ENCODE data around the gene LMCD1.
"Not testable (repeated sequence)": the region's sequence is repeated elsewhere in the genome, so short reads cannot be mapped to it uniquely, and the experiment has no call there.

LMCD1 gene

DNA sequence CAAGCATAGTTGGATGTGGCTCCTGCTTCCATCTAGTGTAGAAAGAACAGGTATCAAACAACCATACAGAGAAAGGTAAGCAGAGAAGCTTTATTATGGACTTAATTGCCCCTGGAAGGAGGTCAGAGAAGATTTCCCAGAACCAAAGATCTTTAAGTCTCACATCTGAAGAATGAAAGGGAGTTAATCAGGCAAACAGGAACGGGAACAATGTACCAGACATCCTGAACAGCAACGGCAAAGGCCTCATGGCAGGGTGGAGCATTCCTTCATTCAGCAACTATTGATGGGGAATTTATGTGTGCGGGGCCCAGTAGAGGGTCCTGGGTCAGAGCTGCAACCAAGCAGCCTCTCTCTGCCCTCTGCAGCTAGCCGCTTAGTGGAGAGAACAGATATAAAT is 61.5 kb downstream of the LMCD1 start:
- no peak for DNase-seq

DNA sequence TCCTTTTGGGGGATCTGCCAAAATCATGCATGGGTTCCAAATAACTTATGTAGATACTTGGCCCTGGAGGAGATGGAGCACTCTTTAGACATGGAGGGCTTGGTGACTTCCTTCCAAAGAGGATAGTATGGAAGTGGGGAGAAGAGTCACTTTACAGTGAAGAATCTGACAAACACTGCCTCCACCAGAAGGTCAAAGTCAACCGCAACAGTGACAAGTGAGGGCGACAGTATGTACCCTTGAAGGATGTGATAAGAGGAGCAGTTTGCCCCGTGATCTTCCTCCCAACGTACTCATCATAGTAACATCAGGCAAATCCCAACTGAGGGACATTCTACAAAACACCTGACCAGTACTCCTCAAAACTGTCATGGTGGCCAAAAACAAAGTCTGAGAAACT is 62.0 kb downstream of the LMCD1 start:
- DNase-seq: no peak

DNA sequence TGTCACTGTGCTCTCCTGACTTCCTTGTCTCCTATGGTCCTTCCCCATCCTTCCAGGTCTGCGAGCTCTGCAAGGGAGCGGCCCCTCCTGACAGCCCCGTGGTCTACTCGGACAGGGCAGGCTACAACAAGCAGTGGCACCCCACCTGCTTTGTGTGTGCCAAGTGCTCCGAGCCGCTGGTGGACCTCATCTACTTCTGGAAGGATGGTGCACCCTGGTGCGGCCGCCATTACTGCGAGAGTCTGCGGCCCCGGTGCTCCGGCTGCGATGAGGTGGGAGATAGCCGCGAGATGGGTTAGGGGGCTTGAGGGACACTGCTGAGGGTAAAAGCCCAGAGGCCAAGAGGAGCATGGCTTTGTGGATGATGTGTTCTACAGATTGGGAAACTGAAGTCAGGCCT is 63.8 kb downstream of the LMCD1 start:
- DNase-seq: no peak

DNA sequence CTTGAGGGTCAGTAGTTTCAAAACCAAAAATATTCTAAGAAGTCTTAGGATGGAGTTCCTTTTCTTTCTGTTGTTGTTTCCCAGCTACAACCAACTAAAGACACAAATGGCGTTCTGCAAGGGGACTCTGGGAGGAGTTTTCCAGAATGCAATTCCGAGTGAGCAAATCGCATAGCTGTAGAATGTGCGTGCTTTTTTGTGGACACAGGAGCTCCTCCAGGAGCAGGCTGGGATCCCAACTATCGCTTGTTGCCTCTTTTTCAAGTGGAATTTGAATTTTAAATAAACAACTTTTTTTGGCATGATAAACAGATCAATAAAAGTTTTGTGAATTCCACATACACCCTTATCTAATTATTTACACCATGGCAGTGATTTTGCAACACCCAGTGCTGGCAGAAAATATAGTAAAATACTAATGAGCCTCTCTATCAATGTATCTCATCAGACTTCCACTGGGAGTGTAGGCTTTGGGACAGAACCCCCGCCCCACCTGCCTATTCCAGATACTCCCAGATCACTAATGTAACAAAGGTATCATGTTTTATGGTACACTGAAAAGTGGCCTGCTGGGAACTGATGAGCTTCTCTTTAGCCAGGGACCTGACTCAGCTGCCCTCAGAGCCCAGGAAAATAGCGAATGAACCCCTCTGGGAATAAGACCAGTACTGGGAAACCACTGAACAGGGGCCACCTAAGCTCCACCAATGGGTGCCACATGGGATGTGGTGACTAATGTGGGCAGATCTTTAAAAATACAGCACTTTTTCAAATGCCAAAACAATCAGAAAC is 66.4 kb downstream of the LMCD1 start:
- DNase-seq: no peak

DNA sequence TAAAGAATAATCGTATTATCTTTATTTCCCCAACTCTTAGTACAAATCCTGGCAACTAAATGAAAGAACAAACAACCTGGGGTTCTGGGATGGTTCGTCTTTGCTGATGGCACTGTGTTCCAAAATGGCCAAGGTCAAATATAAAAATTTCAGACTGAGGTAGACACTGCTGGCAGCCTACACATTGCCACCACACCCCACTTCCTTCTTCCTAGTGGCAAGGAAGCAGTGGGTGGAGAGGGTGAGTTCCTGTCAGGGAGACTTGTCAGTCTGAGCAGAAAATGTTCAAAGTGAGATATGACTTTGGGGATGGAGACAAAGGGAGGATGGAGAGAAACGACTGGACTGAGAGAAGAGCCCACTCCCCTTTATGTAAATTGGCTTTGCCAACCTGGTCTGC is 69.6 kb downstream of the LMCD1 start:
- peak in 1 of 5 experiments; percentile 43 for DNase-seq

DNA sequence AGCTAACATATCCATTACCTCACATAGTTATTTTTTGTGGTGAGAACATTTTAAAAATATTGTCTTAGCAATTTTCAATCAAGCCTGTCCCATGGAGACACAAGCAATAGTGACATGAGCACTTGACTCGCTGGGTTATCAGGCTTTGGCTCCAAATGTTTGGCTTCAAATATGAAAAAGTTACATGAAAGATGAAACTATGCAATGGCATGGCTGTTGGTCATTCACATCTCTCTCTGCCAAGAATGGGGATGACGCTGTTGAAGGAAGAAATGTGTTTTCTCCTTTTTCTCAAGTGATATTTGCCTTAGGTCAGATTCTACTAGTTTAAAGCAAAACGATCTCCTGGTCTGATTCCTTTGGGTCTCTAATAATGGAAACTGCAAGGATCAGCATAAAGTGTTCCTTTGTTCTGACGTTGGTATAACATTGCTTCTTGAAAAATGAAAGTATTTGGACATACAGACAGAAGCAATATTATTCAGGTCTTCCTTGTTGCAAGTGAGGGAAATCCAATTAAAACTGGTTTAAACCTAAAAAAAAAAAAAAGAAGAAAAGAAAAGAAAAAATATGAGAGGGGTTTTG is 71.8 kb downstream of the LMCD1 start:
- no peak for DNase-seq

GRCh38 chr3:8574040-8574669 is 72.5 kb downstream of the LMCD1 start:
- no peak for DNase-seq

- no peak for DNase-seq
Measured at GRCh38 chr3:8574670-8575322, 73.2 kb downstream of the LMCD1 start.

DNA sequence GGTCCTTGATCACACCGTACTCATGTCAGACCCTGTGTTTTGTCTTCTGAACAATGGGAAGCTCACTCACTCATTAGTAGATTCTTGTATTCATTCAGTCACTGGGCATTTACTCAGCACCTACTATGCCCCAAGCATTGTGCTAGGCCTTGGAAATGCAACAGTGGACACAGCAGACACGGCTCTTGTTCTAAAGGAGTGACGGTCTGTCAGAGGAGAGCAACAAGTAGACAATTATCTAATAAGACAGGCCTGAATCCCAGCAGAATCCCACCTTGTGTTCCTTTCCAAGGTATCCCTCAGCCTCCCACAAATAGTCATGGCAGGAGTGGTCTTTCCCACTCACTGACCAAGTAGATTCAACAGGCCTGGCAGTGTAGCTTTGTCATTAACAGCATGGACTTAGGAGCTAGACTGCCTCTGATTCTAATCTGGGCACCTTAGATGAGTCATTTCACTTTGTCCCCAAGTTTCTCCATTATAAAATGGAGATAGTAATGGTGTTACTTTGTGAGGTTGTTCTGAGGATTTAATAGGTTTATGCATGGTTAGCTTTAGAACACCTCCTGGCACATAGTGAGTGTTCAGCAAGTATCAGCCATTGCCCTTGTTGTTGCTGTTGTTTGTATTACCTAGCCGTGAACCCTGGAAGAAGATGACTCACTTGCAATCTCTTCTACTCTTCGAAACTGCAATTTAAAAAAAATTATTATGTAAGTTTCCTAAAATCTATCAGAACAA is 73.9 kb downstream of the LMCD1 start:
- no peak for DNase-seq

GRCh38 chr3:8576436-8576835 is 74.8 kb downstream of the LMCD1 start:
- no peak for DNase-seq

DNA sequence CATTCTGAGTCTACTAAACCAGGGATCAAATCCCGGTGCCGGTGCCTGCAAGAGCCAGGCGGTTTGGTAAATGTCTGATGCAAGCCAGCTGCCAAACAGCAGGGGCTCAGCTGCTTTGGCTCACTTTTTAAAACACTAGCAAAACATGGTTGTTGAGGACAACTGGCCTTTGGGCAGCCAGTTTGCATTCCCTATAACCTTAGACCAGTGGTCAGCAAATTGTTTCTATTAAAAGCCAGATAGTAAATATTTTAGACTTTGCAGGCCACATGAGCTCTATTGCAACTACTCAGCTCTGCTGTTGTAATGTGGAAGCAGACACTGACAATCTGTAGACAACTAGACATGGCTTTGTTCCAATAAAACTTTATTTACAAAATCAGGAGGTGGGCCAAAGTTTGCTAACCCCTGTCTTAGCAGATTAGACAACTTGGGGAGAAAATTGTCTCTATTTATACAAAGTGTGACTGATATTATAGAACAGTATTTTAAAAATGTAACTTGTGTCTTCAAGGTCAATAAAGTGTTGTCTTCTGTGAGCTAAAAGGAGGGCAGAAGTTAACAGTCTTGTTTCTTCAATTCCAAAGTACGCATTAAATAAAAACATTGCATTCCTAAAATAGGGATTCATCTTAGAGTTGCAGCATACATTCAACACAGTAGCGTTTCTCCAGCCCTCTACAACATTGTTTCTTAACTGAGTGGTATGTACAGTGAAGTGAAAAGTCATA is 75.4 kb downstream of the LMCD1 start:
- no peak for DNase-seq

- no peak for DNase-seq
Measured at GRCh38 chr3:8578282-8578681, 76.7 kb downstream of the LMCD1 start.

GRCh38 chr3:8579096-8579495 is 77.5 kb downstream of the LMCD1 start:
- DNase-seq: no peak

DNA sequence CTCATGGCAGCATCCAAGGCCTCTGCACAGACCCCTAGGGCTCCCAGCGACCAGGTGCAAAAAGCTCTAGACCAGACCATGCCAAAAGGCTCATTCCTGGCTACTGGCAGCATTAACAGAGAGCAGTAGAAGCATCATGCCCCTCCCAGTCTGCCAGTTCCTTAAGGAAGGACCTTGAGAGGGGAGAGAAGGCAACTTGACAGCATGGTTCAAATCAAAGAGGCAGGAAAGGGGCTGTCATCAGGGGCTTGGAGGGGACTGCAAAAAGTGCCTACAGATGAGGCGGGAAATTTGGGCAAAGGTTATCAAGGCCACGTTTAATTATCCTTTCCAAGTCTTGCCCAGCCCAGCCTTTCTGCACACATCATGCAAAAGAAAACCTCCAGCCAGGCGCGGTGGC is 78.3 kb downstream of the LMCD1 start:
- no peak for DNase-seq

DNA sequence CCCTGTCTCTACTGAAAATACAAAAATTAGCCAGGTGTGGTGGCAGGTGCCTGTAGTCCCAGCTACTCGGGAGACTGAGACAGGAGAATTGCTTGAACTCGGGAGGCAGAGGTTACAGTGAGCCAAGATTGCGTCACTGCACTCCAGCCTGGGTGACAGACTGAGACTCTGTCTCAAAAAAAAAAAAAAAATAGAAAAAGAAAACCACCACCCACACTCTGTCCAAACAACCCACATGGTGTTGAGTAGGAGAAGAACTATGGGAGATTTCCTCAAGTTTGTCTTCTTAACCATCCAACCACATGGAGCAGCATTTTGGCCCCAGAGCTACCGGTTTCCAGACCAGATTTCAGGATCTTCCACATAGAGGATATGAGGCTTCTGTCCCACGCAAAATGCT is 78.8 kb downstream of the LMCD1 start:
- not testable (repeated sequence) for DNase-seq

- no peak for DNase-seq
Measured at GRCh38 chr3:8581373-8581772, 79.8 kb downstream of the LMCD1 start.

DNA sequence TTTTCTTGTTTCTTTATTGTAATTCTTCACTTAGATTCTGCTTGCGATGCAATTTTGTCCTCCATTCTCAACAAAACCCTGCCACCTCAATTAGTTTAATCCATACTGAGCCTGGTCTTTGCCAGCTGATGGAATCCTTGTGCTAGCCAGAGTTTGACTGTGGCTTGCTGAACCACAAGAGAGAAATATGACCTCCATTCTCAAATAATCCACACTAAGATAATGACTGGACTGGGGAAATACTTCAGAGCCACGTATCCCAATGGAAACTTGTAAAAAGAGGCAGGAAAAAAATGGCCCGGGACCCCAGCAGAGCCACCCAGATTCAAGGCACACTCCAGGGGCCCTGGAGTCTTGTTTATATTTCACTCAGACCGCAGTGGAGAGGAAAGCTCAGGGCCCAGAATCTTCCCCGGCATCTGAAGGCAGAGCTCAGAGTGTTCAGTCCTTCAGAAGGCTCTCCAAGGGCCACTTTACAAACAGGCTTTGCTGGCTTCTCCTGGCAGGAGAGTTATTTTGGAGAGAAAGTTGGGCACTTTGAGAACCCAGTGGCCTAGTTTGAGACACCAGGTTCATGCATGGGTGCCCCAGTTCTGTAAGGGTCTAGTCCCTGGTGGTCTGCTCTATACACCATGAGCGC is 80.3 kb downstream of the LMCD1 start:
- DNase-seq: no peak

- DNase-seq: no peak
Measured at GRCh38 chr3:8584661-8585060, 83.0 kb downstream of the LMCD1 start.

DNA sequence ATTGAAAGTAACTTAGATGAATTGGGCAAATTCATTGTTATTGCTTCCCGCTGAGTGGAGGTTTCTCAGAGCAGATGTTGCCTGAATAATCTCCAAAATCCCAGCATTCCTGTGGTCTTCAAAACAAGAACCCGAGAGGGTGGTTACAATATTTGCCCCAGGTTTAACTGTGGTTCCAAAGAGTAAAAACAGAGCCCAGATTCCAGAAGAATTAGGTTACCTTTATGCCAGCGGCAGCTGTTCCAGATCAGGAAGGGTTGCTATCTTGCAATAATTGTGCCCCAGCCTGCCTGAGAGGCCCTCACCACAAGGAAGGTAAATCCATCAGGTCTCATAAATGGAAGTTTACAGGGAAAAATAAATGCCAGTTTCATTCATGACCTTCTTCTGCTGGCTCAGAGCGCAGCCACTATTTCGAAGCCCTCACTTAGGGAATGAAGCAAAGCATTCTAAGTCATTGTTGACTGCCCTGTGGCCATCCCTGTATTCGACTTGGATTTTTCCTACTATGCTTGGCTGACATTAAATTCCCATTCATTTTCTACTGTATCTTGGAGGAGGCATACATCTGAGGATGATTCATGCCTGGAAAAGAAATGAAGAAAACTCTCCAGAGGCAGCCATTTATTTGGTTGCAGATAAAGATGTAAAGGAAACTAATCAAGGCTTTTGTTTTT is 88.4 kb downstream of the LMCD1 start:
- no peak for DNase-seq

- DNase-seq: no peak
Measured at GRCh38 chr3:8593021-8593827, 91.6 kb downstream of the LMCD1 start.

Data from T-helper 2 cell (primary cell).